Measurements from ENCODE around the gene CHIA.

The CHIA gene

DNA sequence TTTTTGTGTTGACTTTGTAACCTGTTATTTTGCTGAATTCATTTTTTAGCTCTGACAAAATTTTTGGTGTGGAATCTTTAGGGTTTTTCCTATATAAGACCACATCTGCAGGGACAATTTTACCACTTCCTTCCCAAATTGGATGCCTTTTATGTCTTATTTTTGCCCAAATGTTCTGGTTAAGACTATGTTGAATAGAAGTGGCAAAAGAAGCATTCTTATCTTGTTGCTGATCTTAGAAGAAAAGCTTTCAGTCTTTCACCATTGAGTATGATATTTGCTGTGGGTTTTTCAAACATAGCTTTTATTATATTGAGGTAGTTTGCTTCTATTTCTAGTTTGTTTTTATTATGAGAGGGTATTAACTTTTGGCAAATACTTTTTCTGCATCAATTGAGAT is 3.7 kb downstream of the CHIA start:
- Histone ChIP-seq H3K27ac (replicated peaks) (no peak overlapping the region), H3K27me3 (ENCODE audit: insufficient read depth, poor library complexity, severe bottlenecking) (peaks cover under 1% of the 10 kb centered on the region), H3K4me3 (replicated peaks; ENCODE audit: insufficient read depth, low read length) (no peak overlapping the region)
- TF ChIP-seq, protein P1, sequence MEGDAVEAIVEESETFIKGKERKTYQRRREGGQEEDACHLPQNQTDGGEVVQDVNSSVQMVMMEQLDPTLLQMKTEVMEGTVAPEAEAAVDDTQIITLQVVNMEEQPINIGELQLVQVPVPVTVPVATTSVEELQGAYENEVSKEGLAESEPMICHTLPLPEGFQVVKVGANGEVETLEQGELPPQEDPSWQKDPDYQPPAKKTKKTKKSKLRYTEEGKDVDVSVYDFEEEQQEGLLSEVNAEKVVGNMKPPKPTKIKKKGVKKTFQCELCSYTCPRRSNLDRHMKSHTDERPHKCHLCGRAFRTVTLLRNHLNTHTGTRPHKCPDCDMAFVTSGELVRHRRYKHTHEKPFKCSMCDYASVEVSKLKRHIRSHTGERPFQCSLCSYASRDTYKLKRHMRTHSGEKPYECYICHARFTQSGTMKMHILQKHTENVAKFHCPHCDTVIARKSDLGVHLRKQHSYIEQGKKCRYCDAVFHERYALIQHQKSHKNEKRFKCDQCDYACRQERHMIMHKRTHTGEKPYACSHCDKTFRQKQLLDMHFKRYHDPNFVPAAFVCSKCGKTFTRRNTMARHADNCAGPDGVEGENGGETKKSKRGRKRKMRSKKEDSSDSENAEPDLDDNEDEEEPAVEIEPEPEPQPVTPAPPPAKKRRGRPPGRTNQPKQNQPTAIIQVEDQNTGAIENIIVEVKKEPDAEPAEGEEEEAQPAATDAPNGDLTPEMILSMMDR (IDR thresholded peaks at IDR 0.05; ENCODE audit: insufficient read depth, low read length), result no peak
- no peak for TF ChIP-seq SPI1 (IDR thresholded peaks at IDR 0.05; ENCODE audit: borderline replicate concordance, low read depth)
- no peak for TF ChIP-seq POLR2AphosphoS5 (IDR thresholded peaks at IDR 0.05; ENCODE audit: low read depth)
- TF ChIP-seq, protein P2, sequence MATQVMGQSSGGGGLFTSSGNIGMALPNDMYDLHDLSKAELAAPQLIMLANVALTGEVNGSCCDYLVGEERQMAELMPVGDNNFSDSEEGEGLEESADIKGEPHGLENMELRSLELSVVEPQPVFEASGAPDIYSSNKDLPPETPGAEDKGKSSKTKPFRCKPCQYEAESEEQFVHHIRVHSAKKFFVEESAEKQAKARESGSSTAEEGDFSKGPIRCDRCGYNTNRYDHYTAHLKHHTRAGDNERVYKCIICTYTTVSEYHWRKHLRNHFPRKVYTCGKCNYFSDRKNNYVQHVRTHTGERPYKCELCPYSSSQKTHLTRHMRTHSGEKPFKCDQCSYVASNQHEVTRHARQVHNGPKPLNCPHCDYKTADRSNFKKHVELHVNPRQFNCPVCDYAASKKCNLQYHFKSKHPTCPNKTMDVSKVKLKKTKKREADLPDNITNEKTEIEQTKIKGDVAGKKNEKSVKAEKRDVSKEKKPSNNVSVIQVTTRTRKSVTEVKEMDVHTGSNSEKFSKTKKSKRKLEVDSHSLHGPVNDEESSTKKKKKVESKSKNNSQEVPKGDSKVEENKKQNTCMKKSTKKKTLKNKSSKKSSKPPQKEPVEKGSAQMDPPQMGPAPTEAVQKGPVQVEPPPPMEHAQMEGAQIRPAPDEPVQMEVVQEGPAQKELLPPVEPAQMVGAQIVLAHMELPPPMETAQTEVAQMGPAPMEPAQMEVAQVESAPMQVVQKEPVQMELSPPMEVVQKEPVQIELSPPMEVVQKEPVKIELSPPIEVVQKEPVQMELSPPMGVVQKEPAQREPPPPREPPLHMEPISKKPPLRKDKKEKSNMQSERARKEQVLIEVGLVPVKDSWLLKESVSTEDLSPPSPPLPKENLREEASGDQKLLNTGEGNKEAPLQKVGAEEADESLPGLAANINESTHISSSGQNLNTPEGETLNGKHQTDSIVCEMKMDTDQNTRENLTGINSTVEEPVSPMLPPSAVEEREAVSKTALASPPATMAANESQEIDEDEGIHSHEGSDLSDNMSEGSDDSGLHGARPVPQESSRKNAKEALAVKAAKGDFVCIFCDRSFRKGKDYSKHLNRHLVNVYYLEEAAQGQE (IDR thresholded peaks at IDR 0.05; ENCODE audit: insufficient replicate concordance, low read depth), result no peak
- no peak for TF ChIP-seq GABPA (IDR thresholded peaks at IDR 0.05; ENCODE audit: low read depth)
- no peak for DNase-seq (ENCODE audit: low read depth in 1 of 2, low spot score in 1 of 2)

DNA sequence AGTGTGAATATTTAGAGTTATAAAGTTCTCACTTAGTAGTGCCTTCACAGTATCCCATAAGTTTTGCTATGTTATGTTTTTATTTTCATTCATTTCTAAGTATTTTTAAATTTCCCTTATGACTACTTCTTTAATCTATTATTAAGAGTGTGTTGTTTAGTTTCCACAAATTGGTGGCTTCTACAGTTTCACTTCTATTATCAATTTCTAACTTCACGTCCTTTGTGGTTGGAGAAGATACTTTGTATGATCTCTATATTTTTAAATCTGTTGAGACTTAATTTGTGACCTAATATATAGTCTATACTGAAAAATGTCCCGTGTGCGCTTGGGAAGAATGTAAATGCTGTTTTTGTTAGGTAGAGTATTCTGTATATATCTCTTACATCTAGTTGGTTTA is 11.7 kb downstream of the CHIA start:
- DNase-seq (ENCODE audit: low read depth in 1 of 2, low spot score in 1 of 2), result no peak
- TF ChIP-seq, protein P2 (IDR thresholded peaks at IDR 0.05; ENCODE audit: insufficient replicate concordance, low read depth), result no peak
- TF ChIP-seq SPI1 (IDR thresholded peaks at IDR 0.05; ENCODE audit: borderline replicate concordance, low read depth), result no peak
- TF ChIP-seq, protein P1 (IDR thresholded peaks at IDR 0.05; ENCODE audit: insufficient read depth, low read length), result no peak
- TF ChIP-seq GABPA (IDR thresholded peaks at IDR 0.05; ENCODE audit: low read depth), result no peak
- TF ChIP-seq POLR2AphosphoS5 (IDR thresholded peaks at IDR 0.05; ENCODE audit: low read depth), result no peak
- Histone ChIP-seq H3K27ac (replicated peaks) (no peak overlapping the region), H3K4me3 (replicated peaks; ENCODE audit: insufficient read depth, low read length) (no peak overlapping the region), H3K27me3 (ENCODE audit: insufficient read depth, poor library complexity, severe bottlenecking) (no peaks in the 10 kb centered on the region)

DNA sequence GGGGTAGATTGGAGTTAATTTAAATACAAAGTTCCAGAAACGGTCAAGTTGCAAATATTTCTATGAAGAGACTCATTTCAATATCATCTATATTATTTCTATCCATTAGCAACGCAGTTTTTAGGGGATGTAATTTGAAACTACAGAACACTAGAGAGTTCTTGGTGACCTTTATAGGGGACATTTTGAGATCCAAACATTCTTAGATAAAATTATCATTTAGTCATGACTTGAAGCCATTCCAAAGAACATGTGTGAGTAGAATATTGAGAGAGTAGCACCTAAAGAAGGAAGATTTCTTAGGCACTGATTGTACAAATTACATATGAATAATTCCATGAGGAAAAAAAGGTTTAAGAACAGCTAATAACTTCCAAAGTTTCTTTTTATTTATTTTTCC is 19.0 kb downstream of the CHIA start:
- H3K27me3 ChIP-seq (ENCODE audit: insufficient read depth, poor library complexity, severe bottlenecking), result peaks cover 4% of the 10 kb centered on the region
- H3K27ac ChIP-seq (replicated peaks), result no peak overlapping the region
- TF ChIP-seq GABPA (IDR thresholded peaks at IDR 0.05; ENCODE audit: low read depth), result no peak
- TF ChIP-seq, protein P1 (IDR thresholded peaks at IDR 0.05; ENCODE audit: insufficient read depth, low read length), result no peak
- TF ChIP-seq POLR2AphosphoS5 (IDR thresholded peaks at IDR 0.05; ENCODE audit: low read depth), result no peak
- TF ChIP-seq, protein P2 (IDR thresholded peaks at IDR 0.05; ENCODE audit: insufficient replicate concordance, low read depth), result no peak
- no peak for TF ChIP-seq SPI1 (IDR thresholded peaks at IDR 0.05; ENCODE audit: borderline replicate concordance, low read depth)
- DNase-seq (ENCODE audit: low read depth in 1 of 2, low spot score in 1 of 2), result no peak
- no peak overlapping the region for H3K4me3 ChIP-seq (replicated peaks; ENCODE audit: insufficient read depth, low read length)

Measured in HL-60 (cell line).